SK-N-MC (cell line): ENCODE data around the gene KDM6A.
"Not testable (repeated sequence)": the region's sequence is repeated elsewhere in the genome, so short reads cannot be mapped to it uniquely, and the experiment has no call there.

Experiments used
- EZH2 ChIP-seq: fragments of 200-600 bp; sonication (generic); IDR thresholded peaks from one replicate; pipeline ENCODE4 v1.6.1; 2017; ENCODE audit warnings: antibody characterized with exemption
- POLR2AphosphoS5 ChIP-seq: IDR thresholded peaks from 2 replicates; pipeline ENCODE4 v1.6.1; 2012; ENCODE audit warnings: mild to moderate bottlenecking, low read depth, low read length, borderline replicate concordance

DNA sequence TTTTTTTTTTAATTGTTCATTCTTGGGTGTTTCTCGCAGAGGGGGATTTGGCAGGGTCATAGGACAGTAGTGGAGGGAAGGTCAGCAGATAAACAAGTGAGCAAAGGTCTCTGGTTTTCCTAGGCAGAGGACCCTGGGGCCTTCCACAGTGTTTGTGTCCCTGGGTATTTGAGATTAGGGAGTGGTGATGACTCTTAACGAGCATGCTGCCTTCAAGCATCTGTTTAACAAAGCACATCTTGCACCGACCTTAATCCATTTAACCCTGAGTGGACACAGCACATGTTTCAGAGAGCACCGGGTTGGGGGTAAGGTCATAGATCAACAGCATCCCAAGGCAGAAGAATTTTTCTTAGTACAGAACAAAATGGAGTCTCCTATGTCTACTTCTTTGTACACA, 37.5 kb downstream of the KDM6A start:
- not testable (repeated sequence) for TF ChIP-seq POLR2AphosphoS5, EZH2
